Liver (tissue), 9 donors: Measurements from ENCODE around the gene DDX17. TPM values are rescaled to one million over a fixed set of nuclear protein-coding genes. Genes with fewer than 3 reads are reported as not detected.

Experiments used
- DNase-seq: peaks from one replicate; pipeline ENCODE4 v3.0.0-alpha.2; 2017; ENCODE audit warnings: low spot score
- H3K27ac ChIP-seq, 2 donors: one replicate each; pipeline ENCODE4 v1.7.0; 2013; ENCODE audit warnings: inconsistent platforms in 2 of 2, low read length in 2 of 2, control low read depth in 1 of 2, low read depth in 1 of 2, mild to moderate bottlenecking in 1 of 2
- H3K27me3 ChIP-seq, 4 donors: one replicate each; pipeline versions ENCODE4 v1.6.1 to v1.7.0; 2013; ENCODE audit warnings: low read length in 3 of 4, inconsistent platforms in 1 of 4, mild to moderate bottlenecking in 1 of 4, moderate library complexity in 1 of 4; ENCODE audit not compliant: control insufficient read depth in 4 of 4, insufficient read depth in 4 of 4
- H3K36me3 ChIP-seq, 4 donors: one replicate each; pipeline versions ENCODE4 v1.6.1 to v1.7.0; 2013; ENCODE audit warnings: low read length in 3 of 4, mild to moderate bottlenecking in 3 of 4, low read depth in 1 of 4, moderate library complexity in 1 of 4; ENCODE audit not compliant: control insufficient read depth in 4 of 4, insufficient read depth in 3 of 4
- H3K4me1 ChIP-seq, 4 donors: one replicate each; pipeline versions ENCODE4 v1.6.1 to v1.7.0; 2013; ENCODE audit warnings: low read length in 3 of 4, mild to moderate bottlenecking in 3 of 4, moderate library complexity in 1 of 4; ENCODE audit not compliant: control insufficient read depth in 4 of 4, insufficient read depth in 4 of 4
- H3K4me3 ChIP-seq, 3 donors: one replicate each; pipeline versions ENCODE4 v1.6.1 to v1.7.0; 2013; ENCODE audit warnings: low read length in 3 of 3, control low read depth in 1 of 3, low read depth in 1 of 3, mild to moderate bottlenecking in 1 of 3
- H3K9ac ChIP-seq, 2 donors: one replicate each; pipeline ENCODE4 v1.7.0; 2013; ENCODE audit warnings: low read length in 2 of 2, mild to moderate bottlenecking in 2 of 2, moderate library complexity in 2 of 2, control low read depth in 1 of 2, low read depth in 1 of 2
- H3K9me3 ChIP-seq, 4 donors: one replicate each; pipeline versions ENCODE4 v1.6.1 to v1.7.0; 2013; ENCODE audit warnings: low read length in 3 of 4; ENCODE audit not compliant: control insufficient read depth in 4 of 4
- EGR1 ChIP-seq, 2 donors: IDR thresholded peaks; 2 replicates each; pipeline ENCODE4 v1.6.1; 2016 to 2018; ENCODE audit warnings: antibody characterized with exemption in 2 of 2, low read depth in 2 of 2
- FOXA1 ChIP-seq: IDR thresholded peaks from 2 replicates; pipeline ENCODE4 v1.6.1; 2016; ENCODE audit warnings: antibody characterized with exemption
- FOXA2 ChIP-seq: IDR thresholded peaks from 2 replicates; pipeline ENCODE4 v1.6.1; 2016; ENCODE audit warnings: antibody characterized with exemption
- GABPA ChIP-seq, 2 donors: IDR thresholded peaks in 1 of 2; conservative IDR thresholded peaks in 1 of 2; 2 replicates each; pipeline ENCODE4 v1.6.1; 2016; ENCODE audit warnings: antibody characterized with exemption in 2 of 2, mild to moderate bottlenecking in 1 of 2, moderate library complexity in 1 of 2
- HNF4A ChIP-seq, 2 donors: conservative IDR thresholded peaks; 2 replicates each; pipeline ENCODE4 v1.6.1; 2016; ENCODE audit warnings: antibody characterized with exemption in 2 of 2, mild to moderate bottlenecking in 2 of 2
- HNF4G ChIP-seq: IDR thresholded peaks from 2 replicates; pipeline ENCODE4 v1.6.1; 2016; ENCODE audit warnings: antibody characterized with exemption
- JUND ChIP-seq, 2 donors: IDR thresholded peaks; 2 replicates each; pipeline ENCODE4 v1.6.1; 2016; ENCODE audit warnings: antibody characterized with exemption in 2 of 2
- NR2F2 ChIP-seq: IDR thresholded peaks from 2 replicates; pipeline ENCODE4 v1.6.1; 2016; ENCODE audit warnings: antibody characterized with exemption
- RAD21 ChIP-seq, 2 donors: IDR thresholded peaks; 2 replicates each; pipeline ENCODE4 v1.6.1; 2016; ENCODE audit warnings: antibody characterized with exemption in 2 of 2, mild to moderate bottlenecking in 2 of 2
- SP1 ChIP-seq: IDR thresholded peaks from 2 replicates; pipeline ENCODE4 v1.6.1; 2018; ENCODE audit warnings: antibody characterized with exemption, mild to moderate bottlenecking
- TAF1 ChIP-seq: conservative IDR thresholded peaks from 2 replicates; pipeline ENCODE4 v1.6.1; 2016; ENCODE audit warnings: antibody characterized with exemption, mild to moderate bottlenecking
- YY1 ChIP-seq: IDR thresholded peaks from 2 replicates; pipeline ENCODE4 v1.6.1; 2016; ENCODE audit warnings: antibody characterized with exemption, mild to moderate bottlenecking
- WGBS: extraction: QIAGEN DNeasy Blood & Tissue Kit; methylation state at CpG from one replicate; pipeline ENCODE4 v1.1.7; 2013; 5-methylcytosine and 5-hydroxymethylcytosine counted together
- polyA plus RNA-seq, 2 donors: library from polyadenylated mRNA; stranded (reverse) in 1 of 2; unstranded in 1 of 2; fragments of 200-250 nt in 1 of 2; fragments of >200 nt in 1 of 2; fragmentation: Nextera tagmentation in 1 of 2; extraction: Ambion mirVana in 1 of 2; gene quantifications; one replicate each; pipeline versions ENCODE4 v1.2.1 to v1.2.3, GENCODE V29; 2013 to 2015
- total RNA-seq, 2 donors: library from RNA; depleted of rRNA; stranded (reverse); fragments of >200 nt; gene quantifications; one replicate each; pipeline ENCODE4 v1.2.3, GENCODE V29; 2014
- TF ChIP-seq, protein P1 (sequence below): IDR thresholded peaks from 2 replicates; pipeline ENCODE4 v1.6.1; 2016; ENCODE audit warnings: antibody characterized with exemption, mild to moderate bottlenecking
- TF ChIP-seq, protein P2 (sequence below): IDR thresholded peaks from 2 replicates; pipeline ENCODE4 v1.6.1; 2016; ENCODE audit warnings: antibody characterized with exemption
- TF ChIP-seq, protein P3 (sequence below): IDR thresholded peaks from 2 replicates; pipeline ENCODE4 v1.6.1; 2016; ENCODE audit warnings: antibody characterized with exemption
- TF ChIP-seq, protein P4 (sequence below): fragments of 150-350 bp; IDR thresholded peaks from 2 replicates; pipeline ENCODE4 v1.5.1; 2017; ENCODE audit warnings: improper control_type of control experiment, low read depth, low read length; ENCODE audit not compliant: missing input control
- donor health status: healthy.
- donor health status: healthy.
- donor health status: healthy.
- donor health status: healthy.
- donor health status: healthy.

DDX17 gene
- total and polyA plus RNA-seq, 4 donors = 46.3 to 451 (median 173) TPM

DNA sequence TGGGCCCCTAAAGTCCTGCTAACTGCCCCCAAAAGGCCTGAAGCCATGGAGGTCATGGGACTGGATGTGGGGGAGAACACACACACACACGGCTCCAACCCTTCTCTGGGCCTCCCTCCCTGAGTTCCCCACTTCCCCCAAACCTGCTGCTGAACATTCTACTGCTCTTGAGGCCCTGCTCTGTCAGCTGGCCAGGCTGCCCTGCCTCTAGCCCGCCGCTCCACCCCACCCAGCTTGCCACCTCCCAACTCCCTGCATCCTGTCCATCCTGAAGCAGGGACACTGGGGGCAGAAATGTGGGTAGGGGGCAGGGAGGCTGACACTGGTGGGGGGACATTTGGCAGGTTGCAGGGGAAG is 52.1 kb downstream of the DDX17 start (continued):
- TF ChIP-seq TAF1 (no peak), FOXA1 (no peak), YY1 (no peak), HNF4A (conservative IDR thresholded peaks at IDR 0.05) (no peak)

DNA sequence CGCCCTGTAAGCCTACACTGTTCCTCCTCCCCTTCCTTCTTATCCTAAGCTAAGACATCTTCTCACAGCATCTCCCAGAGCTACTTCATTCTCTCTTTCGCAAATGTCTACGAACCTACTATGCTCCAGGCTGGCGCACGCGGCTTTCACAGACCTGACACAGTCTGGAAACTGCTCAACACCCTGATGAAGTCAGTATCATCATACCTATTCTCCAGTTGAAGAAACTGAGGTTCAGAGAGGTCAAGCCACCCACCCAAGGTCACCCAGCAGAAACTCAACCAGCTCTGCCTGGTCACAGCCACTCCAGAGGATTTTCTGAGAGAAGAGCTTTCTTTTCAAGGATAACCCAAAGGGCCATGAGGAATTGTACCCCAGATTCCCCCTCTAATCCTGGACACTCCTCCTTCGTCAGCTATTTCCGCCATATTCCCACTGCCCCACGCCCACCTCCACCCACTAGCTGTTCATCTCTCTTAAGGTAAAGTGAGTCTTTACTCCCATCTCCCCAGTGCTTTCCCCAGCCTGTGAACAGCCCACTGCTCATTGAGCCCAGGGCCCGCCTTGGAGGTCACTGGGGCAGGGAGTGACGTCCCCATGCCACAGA is 52.9 kb downstream of the DDX17 start:
- no peak overlapping the region for H3K4me3 ChIP-seq
- no peak for DNase-seq
- no peaks in the 10 kb centered on the region for H3K9me3 ChIP-seq
- H3K36me3 ChIP-seq = no peaks in the 10 kb centered on the region
- peaks cover 0 to 7% (median 3%) of the 10 kb centered on the region in 4 donors for H3K27me3 ChIP-seq
- TF ChIP-seq YY1 (no peak), TAF1 (no peak), NR2F2 (no peak), HNF4G (no peak), SP1 (no peak), RAD21 (IDR thresholded peaks at IDR 0.05) (no peak), GABPA (IDR thresholded peaks at IDR 0.05 in 1 of 2, conservative IDR thresholded peaks at IDR 0.05 in 1 of 2) (no peak), HNF4A (conservative IDR thresholded peaks at IDR 0.05) (no peak), FOXA1 (no peak)
- TF ChIP-seq, protein P1, sequence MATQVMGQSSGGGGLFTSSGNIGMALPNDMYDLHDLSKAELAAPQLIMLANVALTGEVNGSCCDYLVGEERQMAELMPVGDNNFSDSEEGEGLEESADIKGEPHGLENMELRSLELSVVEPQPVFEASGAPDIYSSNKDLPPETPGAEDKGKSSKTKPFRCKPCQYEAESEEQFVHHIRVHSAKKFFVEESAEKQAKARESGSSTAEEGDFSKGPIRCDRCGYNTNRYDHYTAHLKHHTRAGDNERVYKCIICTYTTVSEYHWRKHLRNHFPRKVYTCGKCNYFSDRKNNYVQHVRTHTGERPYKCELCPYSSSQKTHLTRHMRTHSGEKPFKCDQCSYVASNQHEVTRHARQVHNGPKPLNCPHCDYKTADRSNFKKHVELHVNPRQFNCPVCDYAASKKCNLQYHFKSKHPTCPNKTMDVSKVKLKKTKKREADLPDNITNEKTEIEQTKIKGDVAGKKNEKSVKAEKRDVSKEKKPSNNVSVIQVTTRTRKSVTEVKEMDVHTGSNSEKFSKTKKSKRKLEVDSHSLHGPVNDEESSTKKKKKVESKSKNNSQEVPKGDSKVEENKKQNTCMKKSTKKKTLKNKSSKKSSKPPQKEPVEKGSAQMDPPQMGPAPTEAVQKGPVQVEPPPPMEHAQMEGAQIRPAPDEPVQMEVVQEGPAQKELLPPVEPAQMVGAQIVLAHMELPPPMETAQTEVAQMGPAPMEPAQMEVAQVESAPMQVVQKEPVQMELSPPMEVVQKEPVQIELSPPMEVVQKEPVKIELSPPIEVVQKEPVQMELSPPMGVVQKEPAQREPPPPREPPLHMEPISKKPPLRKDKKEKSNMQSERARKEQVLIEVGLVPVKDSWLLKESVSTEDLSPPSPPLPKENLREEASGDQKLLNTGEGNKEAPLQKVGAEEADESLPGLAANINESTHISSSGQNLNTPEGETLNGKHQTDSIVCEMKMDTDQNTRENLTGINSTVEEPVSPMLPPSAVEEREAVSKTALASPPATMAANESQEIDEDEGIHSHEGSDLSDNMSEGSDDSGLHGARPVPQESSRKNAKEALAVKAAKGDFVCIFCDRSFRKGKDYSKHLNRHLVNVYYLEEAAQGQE = no peak
- TF ChIP-seq, protein P2, sequence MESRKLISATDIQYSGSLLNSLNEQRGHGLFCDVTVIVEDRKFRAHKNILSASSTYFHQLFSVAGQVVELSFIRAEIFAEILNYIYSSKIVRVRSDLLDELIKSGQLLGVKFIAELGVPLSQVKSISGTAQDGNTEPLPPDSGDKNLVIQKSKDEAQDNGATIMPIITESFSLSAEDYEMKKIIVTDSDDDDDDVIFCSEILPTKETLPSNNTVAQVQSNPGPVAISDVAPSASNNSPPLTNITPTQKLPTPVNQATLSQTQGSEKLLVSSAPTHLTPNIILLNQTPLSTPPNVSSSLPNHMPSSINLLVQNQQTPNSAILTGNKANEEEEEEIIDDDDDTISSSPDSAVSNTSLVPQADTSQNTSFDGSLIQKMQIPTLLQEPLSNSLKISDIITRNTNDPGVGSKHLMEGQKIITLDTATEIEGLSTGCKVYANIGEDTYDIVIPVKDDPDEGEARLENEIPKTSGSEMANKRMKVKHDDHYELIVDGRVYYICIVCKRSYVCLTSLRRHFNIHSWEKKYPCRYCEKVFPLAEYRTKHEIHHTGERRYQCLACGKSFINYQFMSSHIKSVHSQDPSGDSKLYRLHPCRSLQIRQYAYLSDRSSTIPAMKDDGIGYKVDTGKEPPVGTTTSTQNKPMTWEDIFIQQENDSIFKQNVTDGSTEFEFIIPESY = no peak
- TF ChIP-seq, protein P3, sequence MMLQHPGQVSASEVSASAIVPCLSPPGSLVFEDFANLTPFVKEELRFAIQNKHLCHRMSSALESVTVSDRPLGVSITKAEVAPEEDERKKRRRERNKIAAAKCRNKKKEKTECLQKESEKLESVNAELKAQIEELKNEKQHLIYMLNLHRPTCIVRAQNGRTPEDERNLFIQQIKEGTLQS = no peak
- H3K27ac ChIP-seq = no peak overlapping the region
- no peak overlapping the region for H3K9ac ChIP-seq
- H3K4me1 ChIP-seq = peaks cover 0 to 12% (median 8%) of the 10 kb centered on the region in 4 donors
- WGBS = 80% methylated on average over 11 of the region's 11 CpGs

DNA sequence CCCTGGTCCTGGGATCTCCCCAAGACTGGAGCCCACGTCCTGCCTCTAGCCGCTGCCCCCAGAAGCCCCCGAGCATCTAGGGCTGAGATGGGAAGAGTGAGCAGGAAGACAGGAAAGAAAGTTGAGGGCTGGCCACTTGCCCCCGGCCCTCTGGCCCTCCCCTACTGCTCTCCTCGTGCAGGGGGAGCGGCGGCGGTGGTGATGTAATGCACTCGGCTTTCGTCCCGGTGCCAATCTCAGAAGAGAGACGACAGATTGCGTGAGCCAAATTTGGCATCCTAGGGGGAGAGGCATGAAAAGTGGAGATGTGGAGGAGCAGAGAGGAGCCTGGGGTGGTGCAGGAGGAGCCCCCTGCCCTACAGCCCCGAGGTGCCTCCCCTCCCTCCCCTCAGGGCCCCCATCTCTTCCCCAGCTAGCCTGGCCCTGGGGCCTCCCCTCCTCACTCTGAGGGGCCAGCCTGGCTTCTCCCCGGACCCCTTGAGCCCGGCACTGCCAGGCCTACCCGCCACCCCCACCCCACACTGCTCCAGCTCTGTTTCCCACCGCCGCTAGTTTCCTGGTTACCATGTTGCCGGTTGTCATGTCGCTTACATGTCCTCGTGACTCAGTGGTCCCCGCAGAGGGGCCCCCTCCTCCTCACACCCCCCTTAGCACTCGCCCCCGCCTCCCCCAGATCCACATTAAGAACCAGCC is 53.6 kb downstream of the DDX17 start:
- DNase-seq = no peak
- no peak overlapping the region for H3K4me3 ChIP-seq
- H3K36me3 ChIP-seq = no peaks in the 10 kb centered on the region
- H3K9me3 ChIP-seq = no peaks in the 10 kb centered on the region
- H3K9ac ChIP-seq = no peak overlapping the region
- peaks cover 0 to 12% (median 8%) of the 10 kb centered on the region in 4 donors for H3K4me1 ChIP-seq
- peaks cover 0 to 7% (median 3%) of the 10 kb centered on the region in 4 donors for H3K27me3 ChIP-seq
- TF ChIP-seq EGR1 (IDR thresholded peaks at IDR 0.05; ENCODE audit: low read depth in 2 of 2) = no peak
- no peak for TF ChIP-seq NR2F2
- TF ChIP-seq, protein P4, sequence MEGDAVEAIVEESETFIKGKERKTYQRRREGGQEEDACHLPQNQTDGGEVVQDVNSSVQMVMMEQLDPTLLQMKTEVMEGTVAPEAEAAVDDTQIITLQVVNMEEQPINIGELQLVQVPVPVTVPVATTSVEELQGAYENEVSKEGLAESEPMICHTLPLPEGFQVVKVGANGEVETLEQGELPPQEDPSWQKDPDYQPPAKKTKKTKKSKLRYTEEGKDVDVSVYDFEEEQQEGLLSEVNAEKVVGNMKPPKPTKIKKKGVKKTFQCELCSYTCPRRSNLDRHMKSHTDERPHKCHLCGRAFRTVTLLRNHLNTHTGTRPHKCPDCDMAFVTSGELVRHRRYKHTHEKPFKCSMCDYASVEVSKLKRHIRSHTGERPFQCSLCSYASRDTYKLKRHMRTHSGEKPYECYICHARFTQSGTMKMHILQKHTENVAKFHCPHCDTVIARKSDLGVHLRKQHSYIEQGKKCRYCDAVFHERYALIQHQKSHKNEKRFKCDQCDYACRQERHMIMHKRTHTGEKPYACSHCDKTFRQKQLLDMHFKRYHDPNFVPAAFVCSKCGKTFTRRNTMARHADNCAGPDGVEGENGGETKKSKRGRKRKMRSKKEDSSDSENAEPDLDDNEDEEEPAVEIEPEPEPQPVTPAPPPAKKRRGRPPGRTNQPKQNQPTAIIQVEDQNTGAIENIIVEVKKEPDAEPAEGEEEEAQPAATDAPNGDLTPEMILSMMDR = no peak
- no peak for TF ChIP-seq HNF4A (conservative IDR thresholded peaks at IDR 0.05)
- TF ChIP-seq JUND (IDR thresholded peaks at IDR 0.05) = no peak
- no peak for TF ChIP-seq HNF4G
- no peak for TF ChIP-seq FOXA2
- TF ChIP-seq, protein P3 = no peak
- TF ChIP-seq YY1 = no peak
- no peak for TF ChIP-seq GABPA (IDR thresholded peaks at IDR 0.05 in 1 of 2, conservative IDR thresholded peaks at IDR 0.05 in 1 of 2)
- TF ChIP-seq, protein P1 = no peak
- TF ChIP-seq RAD21 (IDR thresholded peaks at IDR 0.05) = no peak
- no peak for TF ChIP-seq TAF1
- no peak overlapping the region for H3K27ac ChIP-seq
- 38% methylated on average over 25 of the region's 25 CpGs for WGBS
